HCT116 (cell line): ENCODE measurements around the gene CDK4. TPM values are rescaled to one million over a fixed set of nuclear protein-coding genes. Genes with fewer than 3 reads are reported as not detected.
A peak's percentile ranks its signal among the peaks of the same experiment; 100 is the strongest.

ENCODE experiments used
- ATAC-seq: fragments of 200-7000 bp; cut with Tn5 transposase; 2 replicates; pipeline ENCODE4 v1.9.1; 2020; ENCODE audit warnings: mild to moderate bottlenecking, moderate library complexity
- BruUV-seq: library from RNA; stranded (reverse); fragments of 400-500 nt; replicated peaks from 2 replicates; lab custom pipeline; 2021; lab: Mats Ljungman, UMichigan
- CTCF ChIA-PET: fragments of 300-600 bp; sonication (Branson Sonifier 250); formaldehyde crosslinking; loops from one replicate; lab custom pipeline; 2021; ENCODE audit warnings: antibody characterized with exemption; lab: Charles Lee
- POLR2A ChIA-PET: fragments of 300-600, 350-600 bp; sonication (Branson Sonifier 250); formaldehyde crosslinking; loops from one replicate; lab custom pipeline; 2021; ENCODE audit warnings: antibody characterized with exemption; lab: Charles Lee
- RAD21 ChIA-PET, 2 experiments: fragments of 300-600 bp; sonication (Branson Sonifier 250); formaldehyde crosslinking; loops; one replicate each; lab custom pipeline; 2023; ENCODE audit warnings: low total read pairs in 2 of 2; ENCODE audit not compliant: uncharacterized antibody in 2 of 2, unreplicated experiment in 2 of 2, low non-redundant PET in 1 of 2; lab: Charles Lee
- DNase-seq: peaks from one replicate; pipeline ENCODE4 v3.0.0-alpha.2; 2010; ENCODE audit warnings: low read depth, low spot score
- H2AFZ ChIP-seq: fragments of 200-600 bp; shearing (Covaris generic), sonication (generic); 2 replicates; pipeline ENCODE4 v1.6.1; 2017; ENCODE audit warnings: low read depth, mixed run types, mixed read lengths, antibody characterized with exemption, low read length; ENCODE audit not compliant: poor library complexity, severe bottlenecking
- H3K27ac ChIP-seq: 2 replicates; pipeline ENCODE4 v1.5.1; 2012; ENCODE audit warnings: low read depth, low read length
- H3K27me3 ChIP-seq: fragments of 200-600 bp; sonication (generic); 2 replicates; pipeline ENCODE4 v1.6.1; 2016; ENCODE audit warnings: mixed run types, low read length, mixed read lengths; ENCODE audit not compliant: insufficient read depth
- H3K36me3 ChIP-seq, 2 experiments: fragments of 200-500 bp in 1 of 2; fragments of 200-600 bp in 1 of 2; sonication (Bioruptor generic) in 1 of 2; sonication (generic) in 1 of 2; 2 replicates each; pipeline versions ENCODE4 v1.5.1 to v1.6.1; 2014 to 2016; ENCODE audit warnings: low read length in 2 of 2, inconsistent platforms in 1 of 2, mixed read lengths in 1 of 2, mixed run types in 1 of 2; ENCODE audit not compliant: insufficient read depth in 2 of 2, control insufficient read depth in 1 of 2
- H3K4me1 ChIP-seq, 2 experiments: fragments of 200-600 bp in 1 of 2; sonication (generic) in 1 of 2; 2 replicates each; pipeline versions ENCODE4 v1.5.1 to v1.6.1; 2012 to 2017; ENCODE audit warnings: low read length in 2 of 2, inconsistent platforms in 1 of 2, mild to moderate bottlenecking in 1 of 2, mixed read lengths in 1 of 2, mixed run types in 1 of 2, moderate library complexity in 1 of 2; ENCODE audit not compliant: insufficient read depth in 2 of 2, control insufficient read depth in 1 of 2
- H3K4me2 ChIP-seq: fragments of 200-600 bp; sonication (generic); 2 replicates; pipeline ENCODE4 v1.6.1; 2017; ENCODE audit warnings: mixed run types, low read length, mixed read lengths
- H3K4me3 ChIP-seq, 2 experiments: fragments of 200-600 bp in 1 of 2; sonication (generic) in 1 of 2; replicated peaks in 1 of 2; 2 replicates each; pipeline ENCODE4 v1.5.1; 2011 to 2016; ENCODE audit warnings: low read length in 2 of 2, control low read depth in 1 of 2, low read depth in 1 of 2, mild to moderate bottlenecking in 1 of 2, mixed read lengths in 1 of 2, mixed run types in 1 of 2
- H3K79me2 ChIP-seq: fragments of 200-600 bp; sonication (generic); 2 replicates; pipeline ENCODE4 v1.6.1; 2017; ENCODE audit warnings: mild to moderate bottlenecking, mixed run types, low read length, moderate library complexity, mixed read lengths; ENCODE audit not compliant: insufficient read depth
- H3K9ac ChIP-seq: fragments of 200-600 bp; sonication (generic); 2 replicates; pipeline ENCODE4 v1.6.1; 2016; ENCODE audit warnings: low read length, mixed read lengths
- H3K9me2 ChIP-seq: fragments of 200-600 bp; sonication (generic), shearing (Covaris generic); 2 replicates; pipeline ENCODE4 v1.6.1; 2017; ENCODE audit warnings: mixed run types, mild to moderate bottlenecking, moderate library complexity; ENCODE audit not compliant: insufficient read depth
- H3K9me3 ChIP-seq, 2 experiments: fragments of 200-500 bp in 1 of 2; fragments of 200-600 bp in 1 of 2; sonication (Bioruptor generic) in 1 of 2; sonication (generic) in 1 of 2; 2 replicates each; pipeline ENCODE4 v1.6.1; 2014 to 2017; ENCODE audit warnings: low read length in 2 of 2, mixed read lengths in 2 of 2, inconsistent platforms in 1 of 2, low read depth in 1 of 2, mild to moderate bottlenecking in 1 of 2, mixed run types in 1 of 2, moderate library complexity in 1 of 2; ENCODE audit not compliant: control insufficient read depth in 1 of 2, insufficient read depth in 1 of 2
- H4K20me1 ChIP-seq: fragments of 200-600 bp; sonication (generic), shearing (Covaris generic); 2 replicates; pipeline ENCODE4 v1.6.1; 2017; ENCODE audit warnings: mixed run types, mild to moderate bottlenecking, moderate library complexity; ENCODE audit not compliant: insufficient read depth
- EZH2 ChIP-seq: fragments of 200-600 bp; sonication (generic); IDR thresholded peaks from 2 replicates; pipeline ENCODE4 v1.6.1; 2017; ENCODE audit warnings: antibody characterized with exemption, mixed run types
- POLR2AphosphoS5 ChIP-seq: IDR thresholded peaks from 2 replicates; pipeline ENCODE4 v1.6.1; 2011; ENCODE audit warnings: mild to moderate bottlenecking, low read depth, low read length, moderate library complexity
- RAD21 ChIP-seq: IDR thresholded peaks from 2 replicates; pipeline ENCODE4 v1.6.1; 2012; ENCODE audit warnings: low read depth, mild to moderate bottlenecking
- SRF ChIP-seq: IDR thresholded peaks from 2 replicates; pipeline ENCODE4 v1.6.1; 2012; ENCODE audit warnings: low read depth
- intact Hi-C: fragments of 100-400 bp; cut with micrococcal nuclease; formaldehyde crosslinking; loops from 2 replicates; pipeline ENCODE4 v1.10.0; 2022
- total RNA-seq: library from RNA; stranded (reverse); gene quantifications from one replicate; pipeline ENCODE4 v1.2.1, GENCODE V29; 2021; ENCODE audit not compliant: unreplicated experiment

CDK4 gene
- total RNA-seq, 1 experiment from 2014 or later, result 206 TPM

- Histone ChIP-seq H3K36me3 (peaks cover 6 to 12% of the 10 kb centered on the region in 2 experiments; a peak in 2 of 4 replicates), H4K20me1 (no peaks in the 10 kb centered on the region), H3K4me1 (peaks cover 20 to 46% of the 10 kb centered on the region in 2 experiments), H3K9ac (peak within 1 kb of the TSS; percentile 48), H3K4me2 (peak within 1 kb of the TSS; percentile 93), H3K9me3 (no peaks in the 10 kb centered on the region), H3K4me3 (peak within 1 kb of the TSS; percentile 59 to 64), H3K9me2 (no peaks in the 10 kb centered on the region), H3K79me2 (peaks cover 25% of the 10 kb centered on the region), H2AFZ (peak within 1 kb of the TSS; percentile 29), H3K27ac (peak within 1 kb of the TSS; percentile 58; the same call in 1 of the 2 replicates), H3K27me3 (no peaks in the 10 kb centered on the region)
- ChIA-PET POLR2A (interaction anchor here (1.2 kb wide), 1 partner anchor 12 kb away, joined by 4 read pairs; the partner anchor contains the start of gene CYP27B1), RAD21 (no interaction called here), CTCF (interaction anchor here (0.8 kb wide), 1 partner anchor 10 kb away, joined by 3 read pairs; the partner anchor contains the start of gene TSPAN31)
- TF ChIP-seq RAD21, result no peak
- TF ChIP-seq POLR2AphosphoS5, result peak; percentile 53; the same call in 1 of the 2 replicates
- no TSS peak for BruUV-seq
- ATAC-seq, result peak; percentile 66
- intact Hi-C loops, result no loop called here
- no peak for DNase-seq
Observed at GRCh38 chr12:57754411-57755193, 2.5 kb upstream of the CDK4 start, which contains the start of gene MARCHF9. Gene MARCHF9, plus strand, starts transcription at chr12:57755103. Its CDS starts 426 bp downstream, at chr12:57755529.

GRCh38 chr12:57753756-57754337, 1.7 kb upstream of the CDK4 start:
- H3K4me3 ChIP-seq, result peak overlapping the region in 1 of 2 experiments; percentile 64; a peak in 2 of 4 replicates
- peaks cover 12 to 19% of the 10 kb centered on the region in 2 experiments; a peak in 2 of 4 replicates for H3K36me3 ChIP-seq
- H4K20me1 ChIP-seq, result no peaks in the 10 kb centered on the region
- 0 out of 2 replicates have a peak overlapping the region, but pooled peaks have one; percentile 4 for H3K27ac ChIP-seq
- no peak for DNase-seq
- H3K9ac ChIP-seq, result peak overlapping the region; percentile 20; the same call in 1 of the 2 replicates
- TF ChIP-seq SRF, result no peak
- no peak for TF ChIP-seq EZH2
- TF ChIP-seq, all 23 proteins: peak for 0
- intact Hi-C loops, result no loop called here
- H3K79me2 ChIP-seq, result peaks cover 33% of the 10 kb centered on the region
- ChIA-PET RAD21 (no interaction called here), CTCF (interaction anchor here (0.8 kb wide), 1 partner anchor 9 kb away, joined by 3 read pairs; the partner anchor contains the start of gene TSPAN31), POLR2A (interaction anchor here (1.2 kb wide), 1 partner anchor 13 kb away, joined by 4 read pairs; the partner anchor contains the start of gene CYP27B1)
- peaks cover 20 to 46% of the 10 kb centered on the region in 2 experiments for H3K4me1 ChIP-seq
- peak overlapping the region; percentile 93 for H3K4me2 ChIP-seq
- H3K27me3 ChIP-seq, result no peaks in the 10 kb centered on the region
- H3K9me3 ChIP-seq, result no peaks in the 10 kb centered on the region
- no peak overlapping the region for H2AFZ ChIP-seq
- ATAC-seq, result no peak
- BruUV-seq, result no TSS peak
- no peaks in the 10 kb centered on the region for H3K9me2 ChIP-seq
